ENCODE data around the gene DCT. TPM values are rescaled to one million over a fixed set of nuclear protein-coding genes. Genes with fewer than 3 reads are reported as not detected.

Gene DCT
- total RNA-seq, 2 donors from 2014 or later = not detected

- no peak overlapping the region for H3K27ac ChIP-seq (ENCODE audit: low read depth, low read length)
- peaks cover 26% of the 10 kb centered on the region for H3K27me3 ChIP-seq (ENCODE audit: control insufficient read depth, insufficient read depth, low read length, poor library complexity, severe bottlenecking)
- H3K9ac ChIP-seq (ENCODE audit: extremely low read depth, low read length, poor library complexity, severe bottlenecking) = no peak overlapping the region
- no peak for DNase-seq
- no peaks in the 10 kb centered on the region for H3K9me3 ChIP-seq (ENCODE audit: control insufficient read depth, low read length)
- no peak overlapping the region for H3K4me3 Mint-ChIP-seq
- no peaks in the 10 kb centered on the region for H3K9me3 Mint-ChIP-seq
- peaks cover 4% of the 10 kb centered on the region for H3K4me1 Mint-ChIP-seq
- no peak overlapping the region for H3K27ac Mint-ChIP-seq
- no peaks in the 10 kb centered on the region for H3K36me3 ChIP-seq (ENCODE audit: control insufficient read depth, insufficient read depth, low read length)
- no peaks in the 10 kb centered on the region for H3K4me1 ChIP-seq (ENCODE audit: control insufficient read depth, insufficient read depth, low read length)
- H3K4me3 ChIP-seq (ENCODE audit: low read length) = no peak overlapping the region
- no peaks in the 10 kb centered on the region for H3K36me3 Mint-ChIP-seq (ENCODE audit: low read depth)
- H3K27me3 Mint-ChIP-seq (ENCODE audit: insufficient read depth) = peaks cover 11% of the 10 kb centered on the region
- WGBS, 2 experiments (ENCODE audit: insufficient coverage in 1 of 2, insufficient read length in 1 of 2) = 90 to 91% methylated on average over 2 of the region's 2 CpGs
- no peak for TF ChIP-seq CTCF (conservative IDR thresholded peaks at IDR 0.05)
Observed at GRCh38 chr13:94470126-94470525, 9.4 kb downstream of the DCT start.

GRCh38 chr13:94464771-94465170, 14.7 kb downstream of the DCT start:
- H3K9me3 ChIP-seq (ENCODE audit: control insufficient read depth, low read length) = no peaks in the 10 kb centered on the region
- H3K9me3 Mint-ChIP-seq = no peaks in the 10 kb centered on the region
- H3K4me3 ChIP-seq (ENCODE audit: low read length) = no peak overlapping the region
- H3K4me1 ChIP-seq (ENCODE audit: control insufficient read depth, insufficient read depth, low read length) = no peaks in the 10 kb centered on the region
- TF ChIP-seq CTCF (conservative IDR thresholded peaks at IDR 0.05) = no peak
- peaks cover 26% of the 10 kb centered on the region for H3K27me3 ChIP-seq (ENCODE audit: control insufficient read depth, insufficient read depth, low read length, poor library complexity, severe bottlenecking)
- H3K36me3 Mint-ChIP-seq (ENCODE audit: low read depth) = no peaks in the 10 kb centered on the region
- peak; percentile 48 for DNase-seq
- no peak overlapping the region for H3K9ac ChIP-seq (ENCODE audit: extremely low read depth, low read length, poor library complexity, severe bottlenecking)
- no peak overlapping the region for H3K27ac ChIP-seq (ENCODE audit: low read depth, low read length)
- no peaks in the 10 kb centered on the region for H3K36me3 ChIP-seq (ENCODE audit: control insufficient read depth, insufficient read depth, low read length)
- no peaks in the 10 kb centered on the region for H3K4me1 Mint-ChIP-seq
- peaks cover 11% of the 10 kb centered on the region for H3K27me3 Mint-ChIP-seq (ENCODE audit: insufficient read depth)
- WGBS, 2 experiments (ENCODE audit: insufficient coverage in 1 of 2, insufficient read length in 1 of 2) = 88 to 100% methylated on average over 1 of the region's 1 CpG
- H3K4me3 Mint-ChIP-seq = no peak overlapping the region
- no peak overlapping the region for H3K27ac Mint-ChIP-seq

GRCh38 chr13:94462670-94463069, 16.8 kb downstream of the DCT start:
- no peak overlapping the region for H3K9ac ChIP-seq (ENCODE audit: extremely low read depth, low read length, poor library complexity, severe bottlenecking)
- Mint-ChIP-seq H3K4me3 (no peak overlapping the region), H3K27ac (no peak overlapping the region), H3K27me3 (ENCODE audit: insufficient read depth) (no peaks in the 10 kb centered on the region), H3K36me3 (ENCODE audit: low read depth) (no peaks in the 10 kb centered on the region), H3K4me1 (no peaks in the 10 kb centered on the region), H3K9me3 (no peaks in the 10 kb centered on the region)
- 94 to 96% methylated on average over 5 to 6 of the region's 6 CpGs for WGBS, 2 experiments (ENCODE audit: insufficient coverage in 1 of 2, insufficient read length in 1 of 2)
- H3K4me3 ChIP-seq (ENCODE audit: low read length) = no peak overlapping the region
- DNase-seq = no peak
- H3K27ac ChIP-seq (ENCODE audit: low read depth, low read length) = no peak overlapping the region
- TF ChIP-seq CTCF (conservative IDR thresholded peaks at IDR 0.05) = no peak
- H3K36me3 ChIP-seq (ENCODE audit: control insufficient read depth, insufficient read depth, low read length) = no peaks in the 10 kb centered on the region
- H3K9me3 ChIP-seq (ENCODE audit: control insufficient read depth, low read length) = no peaks in the 10 kb centered on the region
- H3K27me3 ChIP-seq (ENCODE audit: control insufficient read depth, insufficient read depth, low read length, poor library complexity, severe bottlenecking) = peaks cover 12% of the 10 kb centered on the region
- H3K4me1 ChIP-seq (ENCODE audit: control insufficient read depth, insufficient read depth, low read length) = no peaks in the 10 kb centered on the region
